ENCODE results near the gene MAN1C1.

The MAN1C1 gene

DNA sequence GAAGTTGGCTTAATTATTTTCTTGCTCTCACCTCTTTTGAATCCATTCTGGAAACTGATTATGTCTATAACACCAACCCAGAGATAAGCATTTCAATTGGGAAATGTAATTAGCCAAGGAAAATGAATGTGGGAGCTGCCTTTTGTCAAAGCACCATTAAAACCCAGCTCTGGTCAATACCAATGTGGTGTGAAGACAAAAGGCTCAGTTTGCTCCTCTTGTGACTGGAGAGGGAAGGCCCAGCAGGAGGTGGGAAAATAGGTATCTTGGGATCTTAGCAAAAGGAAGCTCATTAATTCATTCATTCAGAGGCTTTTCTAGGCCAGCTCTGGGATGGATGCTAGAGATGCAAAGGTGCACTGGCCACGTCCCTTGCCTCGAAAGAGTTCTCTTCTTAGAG, 108.4 kb downstream of the MAN1C1 start:
- H3K27ac ChIP-seq: no peak overlapping the region
- TF ChIP-seq, protein P1, sequence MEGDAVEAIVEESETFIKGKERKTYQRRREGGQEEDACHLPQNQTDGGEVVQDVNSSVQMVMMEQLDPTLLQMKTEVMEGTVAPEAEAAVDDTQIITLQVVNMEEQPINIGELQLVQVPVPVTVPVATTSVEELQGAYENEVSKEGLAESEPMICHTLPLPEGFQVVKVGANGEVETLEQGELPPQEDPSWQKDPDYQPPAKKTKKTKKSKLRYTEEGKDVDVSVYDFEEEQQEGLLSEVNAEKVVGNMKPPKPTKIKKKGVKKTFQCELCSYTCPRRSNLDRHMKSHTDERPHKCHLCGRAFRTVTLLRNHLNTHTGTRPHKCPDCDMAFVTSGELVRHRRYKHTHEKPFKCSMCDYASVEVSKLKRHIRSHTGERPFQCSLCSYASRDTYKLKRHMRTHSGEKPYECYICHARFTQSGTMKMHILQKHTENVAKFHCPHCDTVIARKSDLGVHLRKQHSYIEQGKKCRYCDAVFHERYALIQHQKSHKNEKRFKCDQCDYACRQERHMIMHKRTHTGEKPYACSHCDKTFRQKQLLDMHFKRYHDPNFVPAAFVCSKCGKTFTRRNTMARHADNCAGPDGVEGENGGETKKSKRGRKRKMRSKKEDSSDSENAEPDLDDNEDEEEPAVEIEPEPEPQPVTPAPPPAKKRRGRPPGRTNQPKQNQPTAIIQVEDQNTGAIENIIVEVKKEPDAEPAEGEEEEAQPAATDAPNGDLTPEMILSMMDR (conservative IDR thresholded peaks at IDR 0.05): no peak
- TF ChIP-seq ZFX (IDR thresholded peaks at IDR 0.05): no peak

GRCh38 chr1:25725482-25725881, 108.9 kb downstream of the MAN1C1 start:
- TF ChIP-seq, protein P1 (conservative IDR thresholded peaks at IDR 0.05): no peak
- no peak for TF ChIP-seq ZFX (IDR thresholded peaks at IDR 0.05)
- H3K27ac ChIP-seq: no peak overlapping the region

- no peak overlapping the region for H3K27ac ChIP-seq
- no peak for TF ChIP-seq ZFX (IDR thresholded peaks at IDR 0.05)
- TF ChIP-seq, protein P1 (conservative IDR thresholded peaks at IDR 0.05): no peak
Measured at GRCh38 chr1:25727088-25727487, 110.5 kb downstream of the MAN1C1 start.

DNA sequence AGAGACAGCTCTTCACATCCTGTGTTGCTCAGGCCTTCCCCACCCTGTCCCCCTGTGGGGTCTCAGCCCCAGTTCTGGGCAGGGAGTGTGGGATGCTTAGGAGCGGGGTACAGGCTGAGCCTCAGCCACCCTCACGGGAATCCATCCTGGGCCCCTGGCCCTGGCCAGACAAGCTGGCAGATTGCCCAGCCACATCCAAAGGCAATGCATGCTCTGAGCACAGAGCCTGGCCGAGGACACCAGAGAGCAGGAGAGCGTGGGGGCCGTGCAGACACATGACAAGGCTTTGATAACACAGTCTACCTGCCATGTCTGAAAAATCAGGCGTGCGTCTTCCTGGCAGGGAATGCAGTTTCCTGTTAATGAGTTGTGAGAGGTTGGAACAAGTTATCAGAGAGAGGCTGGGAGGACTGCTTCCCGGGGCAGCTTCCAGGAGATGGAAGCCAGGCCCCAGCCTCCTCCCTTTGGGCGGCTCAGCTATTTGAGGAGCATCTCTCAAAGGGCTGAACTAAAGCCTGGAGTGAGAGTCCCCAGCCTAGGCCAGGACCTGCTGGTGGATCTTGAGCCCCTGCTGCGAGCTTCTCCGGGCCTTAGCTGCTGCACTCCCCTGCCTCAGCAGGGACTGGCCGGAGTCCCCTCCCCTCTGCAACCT, 111.2 kb downstream of the MAN1C1 start:
- TF ChIP-seq ZFX (IDR thresholded peaks at IDR 0.05): no peak
- TF ChIP-seq, protein P1 (conservative IDR thresholded peaks at IDR 0.05): no peak
- H3K27ac ChIP-seq: no peak overlapping the region

DNA sequence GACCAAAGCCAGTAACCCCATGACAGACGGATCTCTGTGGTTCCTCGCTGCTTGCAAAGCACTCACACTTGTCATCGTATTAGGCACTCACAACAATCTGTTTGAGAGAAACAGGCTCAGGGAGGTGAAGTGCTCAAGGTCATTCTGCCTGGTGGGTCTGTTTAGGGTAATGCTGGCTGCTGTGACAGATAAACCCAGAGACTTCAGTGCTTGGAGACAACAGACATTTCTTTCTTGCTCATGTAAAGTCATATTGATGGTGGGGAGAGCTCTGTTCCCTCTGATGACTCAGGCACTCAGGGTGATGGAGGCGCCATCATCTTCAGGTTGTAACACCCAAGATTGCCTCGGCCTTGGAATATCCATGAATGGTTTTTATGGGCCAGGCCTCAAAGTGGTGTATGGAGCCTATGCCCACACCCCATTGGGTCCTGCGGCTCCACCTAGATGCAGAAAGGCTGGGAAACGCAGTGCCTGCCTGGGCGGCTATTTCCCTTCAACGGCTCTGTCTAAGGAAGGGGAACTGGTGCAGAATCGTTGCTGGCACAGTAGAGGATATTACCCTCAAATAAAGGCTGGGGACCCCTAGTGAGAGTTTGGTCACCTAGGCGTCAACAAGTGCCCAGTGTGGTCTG, 111.8 kb downstream of the MAN1C1 start:
- TF ChIP-seq, protein P1 (conservative IDR thresholded peaks at IDR 0.05): no peak
- TF ChIP-seq ZFX (IDR thresholded peaks at IDR 0.05): no peak
- H3K27ac ChIP-seq: no peak overlapping the region

DNA sequence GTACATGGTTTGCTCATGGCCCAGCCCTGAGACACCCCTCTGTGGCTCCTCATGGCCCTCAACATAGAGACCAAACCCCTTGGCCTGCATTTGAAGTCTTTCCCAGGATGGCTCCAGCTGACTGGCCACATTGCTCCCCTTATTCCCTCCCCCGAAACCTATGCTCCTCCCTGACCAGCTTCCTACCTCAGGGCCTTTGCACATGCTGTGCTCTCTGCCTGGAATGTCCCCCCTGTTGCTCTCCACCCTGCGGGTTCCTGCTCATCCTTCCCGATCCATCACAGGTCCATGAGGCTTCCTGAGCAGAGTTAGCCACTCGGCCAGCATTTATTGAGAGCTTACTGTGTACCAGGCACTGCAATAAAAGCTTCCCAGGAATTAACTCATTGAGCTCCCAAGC, 112.5 kb downstream of the MAN1C1 start:
- TF ChIP-seq, protein P1 (conservative IDR thresholded peaks at IDR 0.05): no peak
- no peak for TF ChIP-seq ZFX (IDR thresholded peaks at IDR 0.05)
- no peak overlapping the region for H3K27ac ChIP-seq

- no peak overlapping the region for H3K27ac ChIP-seq
- TF ChIP-seq, protein P1 (conservative IDR thresholded peaks at IDR 0.05): no peak
- no peak for TF ChIP-seq ZFX (IDR thresholded peaks at IDR 0.05)
Measured at GRCh38 chr1:25729790-25730644, 113.4 kb downstream of the MAN1C1 start.

All from C4-2B (cell line).